B cell (primary cell): ENCODE results near the gene ARHGEF10L. TPM values are rescaled to one million over a fixed set of nuclear protein-coding genes. Genes with fewer than 3 reads are reported as not detected.

Experiments
- ATAC-seq: fragments of 200-7000 bp; cut with Tn5 transposase; one replicate; pipeline ENCODE4 v1.10.0; 2021; ENCODE audit warnings: low read depth, mild to moderate bottlenecking, moderate number of reproducible peaks, moderate library complexity
- CTCF ChIA-PET: fragments of 350-600 bp; sonication (Branson Sonifier 250); formaldehyde crosslinking; loops from one replicate; lab custom pipeline; 2021; ENCODE audit warnings: antibody characterized with exemption, inconsistent platforms; lab: Charles Lee
- POLR2A ChIA-PET: fragments of 350-600 bp; sonication (Branson Sonifier 250); formaldehyde crosslinking; loops from one replicate; lab custom pipeline; 2021; ENCODE audit warnings: antibody characterized with exemption; lab: Charles Lee
- DNase-seq: peaks from one replicate; pipeline ENCODE4 v3.0.0; 2013
- H2AFZ ChIP-seq: 2 replicates; pipeline ENCODE4 v1.6.1; 2012; ENCODE audit warnings: mild to moderate bottlenecking, low read depth, low read length; ENCODE audit not compliant: insufficient read depth, poor library complexity, severe bottlenecking
- H3K27ac ChIP-seq, 2 donors: 1 replicate in 1 of 2; 2 replicates in 1 of 2; pipeline ENCODE4 v1.5.1; 2012 to 2013; ENCODE audit warnings: low read length in 2 of 2, mild to moderate bottlenecking in 2 of 2, moderate library complexity in 1 of 2
- H3K27me3 ChIP-seq, 4 experiments: fragments of 200-600 bp in 1 of 4; sonication (generic) in 1 of 4; replicated peaks in 1 of 4; 1 replicate in 2 of 4; 2 replicates in 2 of 4; pipeline versions ENCODE4 v1.6.1 to v1.7.0; 2013 to 2016; ENCODE audit warnings: low read length in 3 of 4, mild to moderate bottlenecking in 2 of 4, mixed read lengths in 1 of 4, moderate library complexity in 1 of 4; ENCODE audit not compliant: insufficient read depth in 4 of 4, control insufficient read depth in 3 of 4; ENCODE audit errors: control extremely low read depth in 1 of 4
- H3K36me3 ChIP-seq, 2 experiments: replicated peaks in 1 of 2; 1 replicate in 1 of 2; 2 replicates in 1 of 2; pipeline versions ENCODE4 v1.6.1 to v1.7.1; 2013; ENCODE audit warnings: low read length in 1 of 2; ENCODE audit not compliant: insufficient read depth in 2 of 2, control insufficient read depth in 1 of 2; ENCODE audit errors: control extremely low read depth in 1 of 2, extremely low read depth in 1 of 2
- H3K4me1 ChIP-seq, 2 donors: fragments of 200-600 bp in 1 of 2; sonication (generic) in 1 of 2; 1 replicate in 1 of 2; 2 replicates in 1 of 2; pipeline versions ENCODE4 v1.5.1 to v1.6.1; 2013 to 2017; ENCODE audit warnings: low read length in 2 of 2; ENCODE audit not compliant: control insufficient read depth in 2 of 2, insufficient read depth in 2 of 2
- H3K4me2 ChIP-seq: replicated peaks from 2 replicates; pipeline ENCODE3; 2012; ENCODE audit warnings: mild to moderate bottlenecking, low read depth, low read length; ENCODE audit not compliant: poor library complexity, severe bottlenecking
- H3K4me3 ChIP-seq, 5 experiments: fragments of 200-600 bp in 1 of 5; sonication (generic) in 1 of 5; 1 replicate in 3 of 5; 2 replicates in 2 of 5; pipeline versions ENCODE4 v1.5.1 to v1.7.0; 2011 to 2016; ENCODE audit warnings: low read length in 4 of 5, mild to moderate bottlenecking in 4 of 5, low read depth in 2 of 5, control low read depth in 1 of 5, moderate library complexity in 1 of 5; ENCODE audit not compliant: insufficient read depth in 1 of 5; ENCODE audit errors: control extremely low read depth in 1 of 5, extremely low read depth in 1 of 5
- H3K79me2 ChIP-seq: fragments of 200-600 bp; sonication (generic); one replicate; pipeline ENCODE4 v1.6.0; 2016; ENCODE audit warnings: low read length; ENCODE audit not compliant: control insufficient read depth, insufficient read depth
- H3K9ac ChIP-seq: fragments of 200-600 bp; sonication (generic); 2 replicates; pipeline ENCODE4 v1.6.1; 2017; ENCODE audit warnings: mild to moderate bottlenecking, low read length, moderate library complexity
- H3K9me3 ChIP-seq, 3 donors: one replicate each; pipeline versions ENCODE4 v1.6.1 to v1.7.1; 2013; ENCODE audit warnings: low read length in 2 of 3; ENCODE audit not compliant: control insufficient read depth in 2 of 3, insufficient read depth in 1 of 3; ENCODE audit errors: control extremely low read depth in 1 of 3
- H4K20me1 ChIP-seq: 2 replicates; pipeline ENCODE4 v1.6.0; 2012; ENCODE audit warnings: mild to moderate bottlenecking, low read length; ENCODE audit not compliant: insufficient read depth, control insufficient read depth, poor library complexity, severe bottlenecking
- H3K27ac Mint-ChIP-seq: one replicate; pipeline ENCODE4 v1.8.0; 2021; ENCODE audit warnings: mixed read lengths
- H3K27me3 Mint-ChIP-seq: one replicate; pipeline ENCODE4 v1.8.0; 2021; ENCODE audit warnings: mixed read lengths
- H3K4me1 Mint-ChIP-seq: one replicate; pipeline ENCODE4 v1.8.0; 2021; ENCODE audit warnings: mixed read lengths
- H3K4me3 Mint-ChIP-seq: one replicate; pipeline ENCODE4 v1.8.0; 2021; ENCODE audit warnings: mixed read lengths
- H3K9me3 Mint-ChIP-seq: one replicate; pipeline ENCODE4 v1.8.0; 2022; ENCODE audit warnings: mixed read lengths; ENCODE audit not compliant: insufficient read depth
- EZH2 ChIP-seq: IDR thresholded peaks from 2 replicates; pipeline ENCODE4 v1.6.1; 2012; ENCODE audit warnings: borderline replicate concordance, low read depth, mild to moderate bottlenecking, moderate library complexity, low read length; ENCODE audit not compliant: insufficient read depth, poor library complexity, severe bottlenecking
- WGBS: methylation state at CpG from one replicate; pipeline ENCODE4 v1.1.5; 2013; ENCODE audit warnings: missing lambda C conversion rate; ENCODE audit not compliant: insufficient coverage; 5-methylcytosine and 5-hydroxymethylcytosine counted together
- intact Hi-C: fragments of 100-400 bp; cut with micrococcal nuclease; formaldehyde crosslinking; loops from one replicate; pipeline ENCODE4 v1.10.0; 2022
- polyA plus RNA-seq: library from polyadenylated mRNA; depleted of rRNA; stranded (reverse); fragments of >200 nt; gene quantifications from 2 replicates; pipeline ENCODE4 v1.2.3, GENCODE V29; 2012
- total RNA-seq, 2 donors: library from RNA; stranded (reverse); fragments of 120-200 nt in 1 of 2; gene quantifications; 1 replicate in 1 of 2; 2 replicates in 1 of 2; pipeline versions ENCODE4 v1.2.3 to v1.2.4, GENCODE V29; 2013 to 2022
- TF ChIP-seq, protein P1 (sequence below): fragments of 200-600 bp; IDR thresholded peaks from one replicate; pipeline ENCODE4 v1.8.0; 2022; ENCODE audit warnings: antibody characterized with exemption, mild to moderate bottlenecking

The ARHGEF10L gene
- total and polyA plus RNA-seq, 2 donors (not counting 1 experiment from before 2014, with no cell fraction given), result 2.0 to 4.9 TPM

DNA sequence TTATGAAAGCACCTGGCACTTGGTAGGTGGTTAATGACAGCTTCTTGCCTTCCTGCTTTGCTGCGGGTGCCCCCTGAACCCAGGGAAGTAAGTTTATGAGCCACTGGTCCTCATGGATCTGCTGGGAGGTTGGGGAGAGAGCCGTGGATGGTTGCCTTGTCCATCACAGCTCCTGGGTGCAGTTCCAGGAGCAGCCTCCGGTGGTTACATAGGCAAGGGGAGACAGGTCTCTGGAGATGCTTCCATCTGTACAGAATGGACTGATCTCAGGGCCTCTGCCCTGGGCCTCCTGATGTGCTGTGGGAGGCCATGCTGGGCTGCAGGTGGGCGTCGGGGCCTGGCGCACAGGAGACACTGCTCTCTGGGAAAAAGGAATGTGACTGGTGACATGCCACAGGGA is 31.6 kb upstream of the ARHGEF10L start:
- TF ChIP-seq, protein P1, sequence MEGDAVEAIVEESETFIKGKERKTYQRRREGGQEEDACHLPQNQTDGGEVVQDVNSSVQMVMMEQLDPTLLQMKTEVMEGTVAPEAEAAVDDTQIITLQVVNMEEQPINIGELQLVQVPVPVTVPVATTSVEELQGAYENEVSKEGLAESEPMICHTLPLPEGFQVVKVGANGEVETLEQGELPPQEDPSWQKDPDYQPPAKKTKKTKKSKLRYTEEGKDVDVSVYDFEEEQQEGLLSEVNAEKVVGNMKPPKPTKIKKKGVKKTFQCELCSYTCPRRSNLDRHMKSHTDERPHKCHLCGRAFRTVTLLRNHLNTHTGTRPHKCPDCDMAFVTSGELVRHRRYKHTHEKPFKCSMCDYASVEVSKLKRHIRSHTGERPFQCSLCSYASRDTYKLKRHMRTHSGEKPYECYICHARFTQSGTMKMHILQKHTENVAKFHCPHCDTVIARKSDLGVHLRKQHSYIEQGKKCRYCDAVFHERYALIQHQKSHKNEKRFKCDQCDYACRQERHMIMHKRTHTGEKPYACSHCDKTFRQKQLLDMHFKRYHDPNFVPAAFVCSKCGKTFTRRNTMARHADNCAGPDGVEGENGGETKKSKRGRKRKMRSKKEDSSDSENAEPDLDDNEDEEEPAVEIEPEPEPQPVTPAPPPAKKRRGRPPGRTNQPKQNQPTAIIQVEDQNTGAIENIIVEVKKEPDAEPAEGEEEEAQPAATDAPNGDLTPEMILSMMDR, result no peak
- no peak for TF ChIP-seq EZH2
- Mint-ChIP-seq H3K4me3 (no peak overlapping the region), H3K27me3 (peaks cover 2% of the 10 kb centered on the region), H3K9me3 (no peaks in the 10 kb centered on the region), H3K4me1 (no peaks in the 10 kb centered on the region), H3K27ac (no peak overlapping the region)
- ATAC-seq, result no peak
- POLR2A ChIA-PET, result no interaction called here
- intact Hi-C loops, result no loop called here
- peaks cover 0 to 2% (median 0%) of the 10 kb centered on the region in 4 experiments for H3K27me3 ChIP-seq
- no peaks in the 10 kb centered on the region for H3K4me1 ChIP-seq
- WGBS, result 67% methylated on average over 6 of the region's 6 CpGs
- no peak overlapping the region for H3K4me3 ChIP-seq
- no peaks in the 10 kb centered on the region for H4K20me1 ChIP-seq
- CTCF ChIA-PET, result interaction anchor here (1.5 kb wide), 1 partner anchor 87 kb away, joined by 3 read pairs; no protein-coding TSS in a partner anchor
- no peaks in the 10 kb centered on the region for H3K79me2 ChIP-seq
- H3K36me3 ChIP-seq, result no peaks in the 10 kb centered on the region
- H3K4me2 ChIP-seq, result no peak overlapping the region
- no peak overlapping the region for H3K27ac ChIP-seq
- H2AFZ ChIP-seq, result no peak overlapping the region
- no peaks in the 10 kb centered on the region for H3K9me3 ChIP-seq
- no peak for DNase-seq
- H3K9ac ChIP-seq, result no peak overlapping the region

DNA sequence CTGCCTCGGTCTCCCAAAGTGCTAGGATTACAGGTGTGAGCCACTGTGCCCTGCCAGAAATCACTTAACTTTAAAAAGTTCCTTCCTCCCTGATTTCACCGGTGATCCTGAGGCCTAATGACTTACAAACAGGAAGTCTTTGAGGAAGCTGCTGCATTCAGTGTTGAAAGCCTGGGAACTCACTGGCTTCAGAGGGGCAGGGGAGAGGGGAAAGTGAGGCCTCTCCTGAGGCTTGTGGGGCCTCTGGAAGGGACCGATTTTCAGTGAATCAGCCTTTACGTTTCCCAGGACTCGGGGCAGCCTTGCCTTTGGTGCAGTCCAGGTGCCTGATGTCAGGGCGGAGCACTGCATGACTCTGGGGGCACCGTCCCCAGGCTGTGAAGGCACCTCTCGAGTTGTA is 30.1 kb upstream of the ARHGEF10L start:
- H3K4me3 ChIP-seq, result no peak overlapping the region
- H3K4me1 ChIP-seq, result no peaks in the 10 kb centered on the region
- intact Hi-C loops, result no loop called here
- no peaks in the 10 kb centered on the region for H3K4me1 Mint-ChIP-seq
- TF ChIP-seq, protein P1, result no peak
- no peak for TF ChIP-seq EZH2
- whole genome bisulfite sequencing, result 50% methylated on average over 7 of the region's 8 CpGs
- H2AFZ ChIP-seq, result no peak overlapping the region
- no peaks in the 10 kb centered on the region for H3K36me3 ChIP-seq
- no peak overlapping the region for H3K4me2 ChIP-seq
- H3K4me3 Mint-ChIP-seq, result no peak overlapping the region
- H3K27me3 Mint-ChIP-seq, result peaks cover 6% of the 10 kb centered on the region
- CTCF ChIA-PET, result no interaction called here
- ATAC-seq (no peak), DNase-seq (no peak)
- no peaks in the 10 kb centered on the region for H3K27me3 ChIP-seq
- H4K20me1 ChIP-seq, result no peaks in the 10 kb centered on the region
- POLR2A ChIA-PET, result no interaction called here
- no peak overlapping the region for H3K27ac Mint-ChIP-seq
- H3K79me2 ChIP-seq, result no peaks in the 10 kb centered on the region
- H3K9me3 ChIP-seq, result no peaks in the 10 kb centered on the region
- H3K27ac ChIP-seq, result no peak overlapping the region
- no peaks in the 10 kb centered on the region for H3K9me3 Mint-ChIP-seq
- H3K9ac ChIP-seq, result no peak overlapping the region
